ENCODE results near the gene VCPKMT. TPM values are rescaled to one million over a fixed set of nuclear protein-coding genes. Genes with fewer than 3 reads are reported as not detected.
"Not testable (repeated sequence)": the region's sequence is repeated elsewhere in the genome, so short reads cannot be mapped to it uniquely, and the experiment has no call there.

The VCPKMT gene
- total RNA-seq, 4 donors from 2014 or later: 4.7 to 9.6 (median 5.9) TPM

DNA sequence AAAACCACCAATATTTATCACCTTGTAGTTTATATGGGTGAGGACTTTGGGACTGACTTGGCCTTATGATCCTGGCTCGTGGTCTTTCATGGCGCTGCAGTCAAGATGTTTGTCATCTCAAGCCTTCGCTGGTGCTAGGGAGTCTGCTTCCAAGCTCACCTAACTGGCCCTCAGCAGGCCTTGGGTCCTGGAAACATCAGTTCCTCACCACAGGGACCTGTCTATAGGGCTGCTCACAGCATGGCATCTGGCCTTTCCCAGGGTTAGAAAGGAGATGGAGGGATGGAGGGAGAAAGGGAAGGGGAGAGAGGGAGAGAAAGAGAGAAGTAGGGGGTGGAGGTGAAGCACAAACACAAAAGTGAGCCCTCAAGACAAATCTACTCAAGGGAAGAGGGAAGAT lies 31.7 kb downstream of the VCPKMT start:
- peaks cover 0 to 16% (median 0%) of the 10 kb centered on the region in 4 donors for H3K4me1 ChIP-seq
- 92 to 96% methylated on average over 3 of the region's 3 CpGs for WGBS, 2 donors
- TF ChIP-seq POLR2A (IDR thresholded peaks at IDR 0.05): no peak

DNA sequence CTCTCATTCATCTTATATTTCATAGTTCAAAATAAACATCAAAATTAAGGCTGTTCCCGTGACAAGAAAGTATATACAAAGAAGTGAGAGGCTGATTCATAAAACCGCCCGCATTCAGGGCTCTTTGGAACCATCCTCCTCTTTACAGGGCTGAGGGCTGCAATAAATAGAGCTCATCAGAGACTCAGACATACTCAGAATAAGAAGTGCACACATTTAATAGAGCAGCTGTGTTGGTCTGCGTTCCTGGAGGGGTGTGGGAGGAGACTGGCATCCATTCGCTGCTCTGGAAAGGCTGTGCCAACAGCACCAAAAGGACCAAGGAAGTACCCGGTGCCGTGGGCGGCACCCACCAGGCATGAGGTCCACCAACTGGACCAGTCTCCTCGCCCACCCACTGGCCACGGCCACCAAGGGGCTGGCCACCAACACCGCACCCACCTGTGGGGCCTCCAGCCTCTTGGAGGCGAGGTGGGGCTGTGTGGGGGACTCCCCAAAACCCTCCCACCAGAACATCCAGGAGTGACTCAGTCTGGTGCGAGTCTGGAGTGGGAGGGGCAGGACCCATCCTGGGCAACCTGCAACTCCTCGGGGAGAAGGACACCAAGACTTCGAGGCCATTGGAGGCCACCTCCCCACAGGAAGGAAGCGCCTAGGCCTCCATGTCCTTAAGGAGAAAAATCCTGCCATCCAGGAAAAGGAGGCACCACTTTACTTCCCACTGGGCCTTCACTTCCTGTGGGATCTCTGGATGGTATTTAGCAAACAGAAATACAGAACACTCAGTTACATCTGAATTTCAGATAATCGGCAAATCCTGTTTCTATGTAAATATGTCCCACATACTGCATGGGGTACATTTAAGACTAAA lies 32.7 kb downstream of the VCPKMT start:
- 69 to 75% methylated on average over 14 to 16 of the region's 17 CpGs for WGBS, 2 donors
- TF ChIP-seq EP300 (IDR thresholded peaks at IDR 0.05) (no peak), POLR2A (IDR thresholded peaks at IDR 0.05) (no peak)
- TF ChIP-seq, protein P1, sequence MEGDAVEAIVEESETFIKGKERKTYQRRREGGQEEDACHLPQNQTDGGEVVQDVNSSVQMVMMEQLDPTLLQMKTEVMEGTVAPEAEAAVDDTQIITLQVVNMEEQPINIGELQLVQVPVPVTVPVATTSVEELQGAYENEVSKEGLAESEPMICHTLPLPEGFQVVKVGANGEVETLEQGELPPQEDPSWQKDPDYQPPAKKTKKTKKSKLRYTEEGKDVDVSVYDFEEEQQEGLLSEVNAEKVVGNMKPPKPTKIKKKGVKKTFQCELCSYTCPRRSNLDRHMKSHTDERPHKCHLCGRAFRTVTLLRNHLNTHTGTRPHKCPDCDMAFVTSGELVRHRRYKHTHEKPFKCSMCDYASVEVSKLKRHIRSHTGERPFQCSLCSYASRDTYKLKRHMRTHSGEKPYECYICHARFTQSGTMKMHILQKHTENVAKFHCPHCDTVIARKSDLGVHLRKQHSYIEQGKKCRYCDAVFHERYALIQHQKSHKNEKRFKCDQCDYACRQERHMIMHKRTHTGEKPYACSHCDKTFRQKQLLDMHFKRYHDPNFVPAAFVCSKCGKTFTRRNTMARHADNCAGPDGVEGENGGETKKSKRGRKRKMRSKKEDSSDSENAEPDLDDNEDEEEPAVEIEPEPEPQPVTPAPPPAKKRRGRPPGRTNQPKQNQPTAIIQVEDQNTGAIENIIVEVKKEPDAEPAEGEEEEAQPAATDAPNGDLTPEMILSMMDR (IDR thresholded peaks at IDR 0.05): no peak
- H3K27ac ChIP-seq: peak overlapping the region in 2 of 4 donors; percentile 52 to 87

More for the DNA sequence above, 31.7 kb downstream of the VCPKMT start:
- Histone ChIP-seq H3K27me3 (no peaks in the 10 kb centered on the region), H3K36me3 (peaks cover 0 to 4% (median 0%) of the 10 kb centered on the region in 3 donors), H3K27ac (peak overlapping the region in 1 of 4 donors; percentile 87), H3K9me3 (no peaks in the 10 kb centered on the region), H3K4me3 (no peak overlapping the region)
- no peak for DNase-seq (ENCODE audit: low spot score in 2 of 2)

DNA sequence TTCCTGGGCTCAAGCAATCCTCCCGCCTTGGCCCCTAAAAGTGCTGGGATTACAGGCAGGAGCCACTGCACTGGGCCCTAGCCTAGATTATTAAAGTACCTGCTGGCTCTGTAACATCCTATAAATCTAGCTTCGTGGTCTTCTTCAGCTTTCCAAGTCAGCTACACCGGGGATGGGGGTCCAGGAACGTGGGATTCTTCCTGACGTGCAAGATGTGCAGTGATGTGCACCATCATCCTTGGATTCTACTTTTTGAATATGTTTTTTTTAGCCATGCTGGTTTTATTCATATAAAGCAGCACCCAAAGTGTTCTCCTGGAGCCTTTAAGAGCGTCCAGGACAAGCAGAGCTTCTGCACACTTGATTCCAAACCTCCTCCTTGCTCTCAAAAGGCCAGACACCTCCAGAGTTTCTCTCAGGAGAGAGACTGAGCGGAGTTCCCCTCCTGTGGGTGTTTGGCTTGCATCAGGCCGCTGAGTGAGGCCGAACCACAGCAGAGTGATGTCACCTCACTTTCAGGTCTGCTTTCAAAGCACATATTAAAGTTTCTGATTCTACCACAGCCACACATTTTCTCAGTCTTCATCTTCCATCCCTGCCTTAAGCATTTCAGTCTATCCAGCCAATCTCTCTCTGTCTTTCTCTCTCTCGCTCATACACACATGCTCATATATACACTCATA lies 33.4 kb downstream of the VCPKMT start:
- WGBS, 2 donors: 70 to 79% methylated on average over 10 of the region's 10 CpGs
- no peaks in the 10 kb centered on the region for H3K27me3 ChIP-seq
- DNase-seq (ENCODE audit: low spot score in 2 of 2): no peak
- H3K36me3 ChIP-seq: no peaks in the 10 kb centered on the region
- H3K27ac ChIP-seq: peak overlapping the region in 2 of 4 donors; percentile 27 to 87
- H3K4me1 ChIP-seq: peaks cover 0 to 16% (median 0%) of the 10 kb centered on the region in 4 donors
- H3K9me3 ChIP-seq: no peaks in the 10 kb centered on the region
- H3K4me3 ChIP-seq: no peak overlapping the region
- TF ChIP-seq, protein P1 (IDR thresholded peaks at IDR 0.05): no peak
- no peak for TF ChIP-seq POLR2A (IDR thresholded peaks at IDR 0.05)
- TF ChIP-seq EP300 (IDR thresholded peaks at IDR 0.05): no peak

More for the DNA sequence above, 32.7 kb downstream of the VCPKMT start:
- no peak overlapping the region for H3K4me3 ChIP-seq
- H3K9me3 ChIP-seq: no peaks in the 10 kb centered on the region
- no peaks in the 10 kb centered on the region for H3K27me3 ChIP-seq
- peaks cover 0 to under 1% (median 0%) of the 10 kb centered on the region in 3 donors for H3K36me3 ChIP-seq
- peaks cover 0 to 16% (median 0%) of the 10 kb centered on the region in 4 donors for H3K4me1 ChIP-seq
- no peak for DNase-seq (ENCODE audit: low spot score in 2 of 2)

DNA sequence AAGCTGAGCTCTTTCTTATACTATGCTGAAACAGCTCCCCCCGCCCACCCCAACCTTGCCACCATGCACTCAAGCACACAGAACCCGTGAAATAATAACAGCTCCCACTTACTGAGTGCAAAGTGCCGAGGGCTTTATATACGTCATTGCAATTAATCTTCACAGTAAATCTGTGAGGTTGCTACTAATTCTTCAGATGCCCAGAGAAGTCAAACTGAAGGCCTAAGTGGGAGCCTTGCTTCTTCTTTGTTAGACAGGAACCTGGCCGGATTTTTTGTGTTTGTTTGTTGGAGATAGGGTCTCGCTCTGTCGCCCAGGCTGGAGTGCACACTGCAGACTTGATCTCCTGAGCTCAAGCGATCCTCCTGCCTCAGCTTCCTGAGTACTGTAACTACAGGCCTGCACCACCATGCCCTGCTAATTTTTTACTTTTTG lies 34.0 kb downstream of the VCPKMT start:
- H3K36me3 ChIP-seq: no peaks in the 10 kb centered on the region
- H3K27me3 ChIP-seq: no peaks in the 10 kb centered on the region
- no peak overlapping the region for H3K4me3 ChIP-seq
- TF ChIP-seq EP300 (IDR thresholded peaks at IDR 0.05) (no peak), POLR2A (IDR thresholded peaks at IDR 0.05) (no peak)
- TF ChIP-seq, protein P1 (IDR thresholded peaks at IDR 0.05): no peak
- WGBS, 2 donors: 67 to 72% methylated on average over 8 of the region's 8 CpGs
- peaks cover 0 to 16% (median 0%) of the 10 kb centered on the region in 4 donors for H3K4me1 ChIP-seq
- DNase-seq (ENCODE audit: low spot score in 2 of 2): no peak
- no peaks in the 10 kb centered on the region for H3K9me3 ChIP-seq
- peak overlapping the region in 2 of 4 donors; percentile 27 to 87 for H3K27ac ChIP-seq

DNA sequence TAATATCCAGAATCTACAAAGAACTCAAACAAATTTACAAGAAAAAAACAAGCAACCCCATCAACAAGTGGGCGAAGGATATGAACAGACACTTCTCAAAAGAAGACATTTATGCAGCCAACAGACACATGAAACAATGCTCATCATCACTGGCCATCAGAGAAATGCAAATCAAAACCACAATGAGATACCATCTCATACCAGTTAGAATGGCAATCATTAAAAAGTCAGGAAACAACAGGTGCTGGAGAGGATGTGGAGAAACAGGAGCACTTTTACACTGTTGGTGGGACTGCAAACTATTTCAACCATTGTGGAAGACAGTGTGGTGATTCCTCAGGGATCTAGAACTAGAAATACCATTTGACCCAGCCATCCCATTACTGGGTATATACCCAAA lies 37.3 kb downstream of the VCPKMT start:
- 89 to 96% methylated on average over 1 of the region's 1 CpG for WGBS, 2 donors
- DNase-seq (ENCODE audit: low spot score in 2 of 2); H3K4me3 ChIP-seq; H3K36me3 ChIP-seq; H3K27ac ChIP-seq; H3K27me3 ChIP-seq; H3K9me3 ChIP-seq: not testable (repeated sequence)
- peaks cover 0 to 12% (median 0%) of the 10 kb centered on the region in 4 donors for H3K4me1 ChIP-seq

DNA sequence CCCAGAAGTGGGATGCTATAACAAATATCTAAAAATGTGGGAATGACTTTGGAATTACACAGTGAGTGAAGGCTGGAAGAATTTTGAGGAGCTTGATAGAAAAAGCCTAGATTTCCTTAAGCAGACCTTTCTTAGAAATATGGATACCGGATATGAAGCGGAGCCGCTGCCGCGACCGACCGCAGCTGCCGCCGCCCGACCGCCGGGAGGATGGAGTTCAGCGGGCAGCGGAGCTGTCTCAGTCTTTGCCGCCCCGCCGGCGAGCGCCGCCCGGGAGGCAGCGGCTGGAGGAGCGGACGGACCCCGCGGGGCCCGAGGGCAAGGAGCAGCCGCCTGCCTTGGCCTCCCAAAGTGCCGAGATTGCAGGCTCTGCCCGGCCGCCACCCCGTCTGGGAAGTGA lies 42.7 kb downstream of the VCPKMT start:
- H3K9me3 ChIP-seq; H3K27ac ChIP-seq; H3K36me3 ChIP-seq; DNase-seq (ENCODE audit: low spot score in 2 of 2); H3K4me3 ChIP-seq; H3K27me3 ChIP-seq; H3K4me1 ChIP-seq: not testable (repeated sequence)
- 95 to 99% methylated on average over 28 to 29 of the region's 32 CpGs for WGBS, 2 donors

Measured in tibial nerve (tissue), 4 donors.